GM23338 (cell line): Measurements from ENCODE around the gene ZFHX3.

Source experiments
- CREB1 ChIP-seq: fragments of 250-450 bp; sonication (Bioruptor Pico); IDR thresholded peaks from 2 replicates; pipeline ENCODE4 v1.5.0; 2020; ENCODE audit warnings: low read depth, mild to moderate bottlenecking, moderate library complexity
- CTCF ChIP-seq, 2 experiments: fragments of 200-600 bp in 1 of 2; sonication (generic) in 1 of 2; conservative IDR thresholded peaks; 2 replicates each; pipeline versions ENCODE4 v1.5.1 to v1.6.1; 2016 to 2017; ENCODE audit warnings: antibody characterized with exemption in 2 of 2, low read depth in 2 of 2, mild to moderate bottlenecking in 2 of 2, moderate library complexity in 1 of 2
- EZH2 ChIP-seq: fragments of 200-600 bp; sonication (generic); IDR thresholded peaks from one replicate; pipeline ENCODE4 v1.8.0; 2017; ENCODE audit warnings: antibody characterized with exemption, mild to moderate bottlenecking, low read depth; ENCODE audit not compliant: unreplicated experiment
- EZH2phosphoT487 ChIP-seq: fragments of 200-600 bp; sonication (generic); IDR thresholded peaks from one replicate; pipeline ENCODE4 v1.8.1; 2018; ENCODE audit warnings: antibody characterized with exemption; ENCODE audit not compliant: unreplicated experiment
- POLR2AphosphoS5 ChIP-seq: IDR thresholded peaks from 2 replicates; pipeline ENCODE4 v1.6.1; 2016; ENCODE audit warnings: antibody characterized with exemption, low read depth
- REST ChIP-seq: IDR thresholded peaks from one replicate; pipeline ENCODE4 v1.6.1; 2018; ENCODE audit warnings: antibody characterized with exemption; ENCODE audit not compliant: unreplicated experiment
- ZNF462 ChIP-seq: fragments of 250-450 bp; sonication (Bioruptor Pico); IDR thresholded peaks from 2 replicates; pipeline ENCODE4 v1.5.0; 2020; ENCODE audit warnings: mild to moderate bottlenecking, moderate library complexity

- no peak for TF ChIP-seq CTCF (conservative IDR thresholded peaks at IDR 0.05; ENCODE audit: low read depth in 2 of 2)
- no peak for TF ChIP-seq REST
- no peak for TF ChIP-seq ZNF462 (CRISPR knock-in tag)
- no peak for TF ChIP-seq EZH2
- no peak for TF ChIP-seq POLR2AphosphoS5
- TF ChIP-seq CREB1 = no peak
- no peak for TF ChIP-seq EZH2phosphoT487
Measured at GRCh38 chr16:72979974-72980373, 68.0 kb downstream of the ZFHX3 start.
